Sigmoid colon (tissue), 7 donors: Measurements from ENCODE around the gene MYO1C. TPM values are rescaled to one million over a fixed set of nuclear protein-coding genes. Genes with fewer than 3 reads are reported as not detected.

Experiments used
- DNase-seq: peaks from one replicate; pipeline ENCODE4 v3.0.0-alpha.2; 2019
- H3K27ac ChIP-seq, 4 donors: fragments of 200-600 bp; sonication (generic); one replicate each; pipeline ENCODE4 v1.5.1; 2016 to 2019; ENCODE audit warnings: mild to moderate bottlenecking in 1 of 4
- H3K27me3 ChIP-seq, 3 donors: fragments of 200-600 bp; sonication (generic); one replicate each; pipeline ENCODE4 v1.5.1; 2019; ENCODE audit warnings: mild to moderate bottlenecking in 1 of 3
- H3K36me3 ChIP-seq, 4 donors: fragments of 200-600 bp; sonication (generic); one replicate each; pipeline ENCODE4 v1.5.1; 2016 to 2019
- H3K4me1 ChIP-seq, 4 donors: fragments of 200-600 bp; sonication (generic); one replicate each; pipeline ENCODE4 v1.5.1; 2017 to 2019
- H3K4me3 ChIP-seq, 4 donors: fragments of 200-600 bp; sonication (generic); one replicate each; pipeline ENCODE4 v1.5.1; 2017 to 2019; ENCODE audit warnings: mild to moderate bottlenecking in 2 of 4, moderate library complexity in 1 of 4
- H3K9me3 ChIP-seq, 4 donors: fragments of 200-600 bp in 3 of 4; sonication (generic) in 3 of 4; one replicate each; pipeline versions ENCODE4 v1.5.1 to v1.6.1; 2013 to 2019
- CTCF ChIP-seq, 4 experiments: fragments of 450-650 bp in 3 of 4; fragments of 200-600 bp in 1 of 4; IDR thresholded peaks; one replicate each; pipeline ENCODE4 v1.5.1; 2016 to 2019; ENCODE audit warnings: antibody characterized with exemption in 4 of 4, mild to moderate bottlenecking in 3 of 4, moderate library complexity in 2 of 4
- EP300 ChIP-seq, 4 donors: sonication (generic); formaldehyde crosslinking; IDR thresholded peaks; one replicate each; pipeline ENCODE4 v1.6.1; 2017; ENCODE audit warnings: antibody characterized with exemption in 4 of 4
- POLR2A ChIP-seq, 2 donors: fragments of 450-650 bp; IDR thresholded peaks; one replicate each; pipeline ENCODE4 v1.6.1; 2016; ENCODE audit warnings: antibody characterized with exemption in 2 of 2, mild to moderate bottlenecking in 2 of 2, moderate library complexity in 2 of 2
- POLR2AphosphoS5 ChIP-seq, 4 donors: sonication (generic); formaldehyde crosslinking; IDR thresholded peaks; one replicate each; pipeline ENCODE4 v1.6.1; 2017; ENCODE audit warnings: antibody characterized with exemption in 4 of 4
- WGBS, 2 donors: extraction: QIAGEN DNeasy Blood & Tissue Kit; methylation state at CpG; one replicate each; pipeline ENCODE4 v1.1.7; 2013; 5-methylcytosine and 5-hydroxymethylcytosine counted together
- intact Hi-C: fragments of 100-400 bp; cut with DNase I; formaldehyde crosslinking; loops from one replicate; pipeline ENCODE4 v1.15.1; 2023
- polyA plus RNA-seq, 3 donors: library from polyadenylated mRNA; stranded (reverse); fragments of 200-250 nt; gene quantifications; one replicate each; pipeline ENCODE4 v1.2.3, GENCODE V29; 2013
- total RNA-seq, 4 donors: library from RNA; depleted of rRNA; stranded (reverse); fragments of >200 nt; gene quantifications; one replicate each; pipeline ENCODE4 v1.1.0, GENCODE V29; 2016
- donor health status: healthy with polysubstance abuse.
- donor health status: Bipolar disorder and iron deficiency.
- donor health status: healthy.

The MYO1C gene
- total and polyA plus RNA-seq, 7 donors = 72.7 to 179 (median 116) TPM

- H3K27me3 ChIP-seq = no peaks in the 10 kb centered on the region
- TF ChIP-seq EP300 (IDR thresholded peaks at IDR 0.05) = no peak
- TF ChIP-seq POLR2A (IDR thresholded peaks at IDR 0.05) = no peak
- no peak for TF ChIP-seq POLR2AphosphoS5 (IDR thresholded peaks at IDR 0.05)
- no peak for TF ChIP-seq CTCF (IDR thresholded peaks at IDR 0.05)
- no peak overlapping the region for H3K4me3 ChIP-seq
- H3K36me3 ChIP-seq = peaks cover 38 to 99% (median 77%) of the 10 kb centered on the region in 4 donors
- no peak for DNase-seq
- intact Hi-C loops = no loop called here
- peak overlapping the region in 2 of 4 donors; percentile 5 to 8 for H3K27ac ChIP-seq
- no peaks in the 10 kb centered on the region for H3K9me3 ChIP-seq
- no peaks in the 10 kb centered on the region for H3K4me1 ChIP-seq
- 88 to 90% methylated on average over 25 of the region's 25 CpGs for WGBS, 2 donors
Measured at GRCh38 chr17:1470755-1471462, 21.6 kb downstream of the MYO1C start.

GRCh38 chr17:1470071-1470754, 22.3 kb downstream of the MYO1C start:
- Histone ChIP-seq H3K4me3 (no peak overlapping the region), H3K27ac (peak overlapping the region in 2 of 4 donors; percentile 2 to 8), H3K9me3 (no peaks in the 10 kb centered on the region), H3K4me1 (no peaks in the 10 kb centered on the region), H3K36me3 (peaks cover 38 to 99% (median 75%) of the 10 kb centered on the region in 4 donors), H3K27me3 (no peaks in the 10 kb centered on the region)
- no peak for TF ChIP-seq EP300 (IDR thresholded peaks at IDR 0.05)
- TF ChIP-seq POLR2AphosphoS5 (IDR thresholded peaks at IDR 0.05) = no peak
- TF ChIP-seq POLR2A (IDR thresholded peaks at IDR 0.05) = no peak
- no peak for TF ChIP-seq CTCF (IDR thresholded peaks at IDR 0.05)
- intact Hi-C loops = no loop called here
- 80 to 88% methylated on average over 33 of the region's 33 CpGs for WGBS, 2 donors
- DNase-seq = no peak

GRCh38 chr17:1469231-1469852, 23.1 kb downstream of the MYO1C start:
- no peak for DNase-seq
- H3K36me3 ChIP-seq = peaks cover 34 to 98% (median 68%) of the 10 kb centered on the region in 4 donors
- H3K4me1 ChIP-seq = no peaks in the 10 kb centered on the region
- peak overlapping the region in 2 of 4 donors; percentile 14 to 18 for H3K27ac ChIP-seq
- H3K27me3 ChIP-seq = no peaks in the 10 kb centered on the region
- no peak overlapping the region for H3K4me3 ChIP-seq
- WGBS, 2 donors = 86 to 92% methylated on average over 28 of the region's 28 CpGs
- H3K9me3 ChIP-seq = no peaks in the 10 kb centered on the region
- TF ChIP-seq CTCF (IDR thresholded peaks at IDR 0.05) = no peak
- no peak for TF ChIP-seq POLR2AphosphoS5 (IDR thresholded peaks at IDR 0.05)
- TF ChIP-seq EP300 (IDR thresholded peaks at IDR 0.05) = no peak
- TF ChIP-seq POLR2A (IDR thresholded peaks at IDR 0.05) = no peak
- intact Hi-C loops = no loop called here

- DNase-seq = peak; percentile 81
- H3K9me3 ChIP-seq = no peaks in the 10 kb centered on the region
- peak in 1 of 4 donors; percentile 30 for TF ChIP-seq POLR2AphosphoS5 (IDR thresholded peaks at IDR 0.05)
- TF ChIP-seq POLR2A (IDR thresholded peaks at IDR 0.05) = no peak
- TF ChIP-seq EP300 (IDR thresholded peaks at IDR 0.05) = no peak
- no peak for TF ChIP-seq CTCF (IDR thresholded peaks at IDR 0.05)
- H3K4me1 ChIP-seq = peaks cover 0 to 4% (median 0%) of the 10 kb centered on the region in 4 donors
- H3K27ac ChIP-seq = peak overlapping the region; percentile 2 to 23 (median 12)
- WGBS, 2 donors = 84 to 85% methylated on average over 21 of the region's 21 CpGs
- H3K27me3 ChIP-seq = no peaks in the 10 kb centered on the region
- H3K4me3 ChIP-seq = no peak overlapping the region
- H3K36me3 ChIP-seq = peaks cover 34 to 90% (median 60%) of the 10 kb centered on the region in 4 donors
- intact Hi-C loops = no loop called here
Measured at GRCh38 chr17:1467898-1468492, 24.5 kb downstream of the MYO1C start.
